GM12878 (cell line): ENCODE data around the gene DDX39B. TPM values are rescaled to one million over a fixed set of nuclear protein-coding genes. Genes with fewer than 3 reads are reported as not detected.

Experiments
- BCL11A ChIP-seq: IDR thresholded peaks from 2 replicates; pipeline ENCODE4 v1.6.1; 2011; ENCODE audit warnings: low read depth, low read length
- BHLHE40 ChIP-seq, 2 experiments: fragments of 450-650 bp in 1 of 2; IDR thresholded peaks; 2 replicates each; pipeline ENCODE4 v1.6.1; 2011 to 2017; ENCODE audit warnings: low read depth in 2 of 2, borderline replicate concordance in 1 of 2, improper control_type of control experiment in 1 of 2, low read length in 1 of 2, mild to moderate bottlenecking in 1 of 2
- ESRRA ChIP-seq: IDR thresholded peaks from 2 replicates; pipeline ENCODE4 v1.6.1; 2012; ENCODE audit warnings: mild to moderate bottlenecking, low read length, improper control_type of control experiment
- EZH2 ChIP-seq: IDR thresholded peaks from 2 replicates; pipeline ENCODE4 v1.6.1; 2012; ENCODE audit warnings: low read depth, mild to moderate bottlenecking, control low read depth, inconsistent platforms, low read length, borderline replicate concordance; ENCODE audit not compliant: control insufficient read depth
- FOXK2 ChIP-seq: fragments of 450-650 bp; IDR thresholded peaks from 2 replicates; pipeline ENCODE4 v1.6.1; 2017; ENCODE audit warnings: mild to moderate bottlenecking, moderate library complexity
- HDGF ChIP-seq: fragments of 450-650 bp; IDR thresholded peaks from 2 replicates; pipeline ENCODE4 v1.6.1; 2016; ENCODE audit warnings: antibody characterized with exemption
- JUNB ChIP-seq: IDR thresholded peaks from 2 replicates; pipeline ENCODE4 v1.6.1; 2016; ENCODE audit warnings: antibody characterized with exemption, mild to moderate bottlenecking
- MEF2A ChIP-seq: IDR thresholded peaks from 2 replicates; pipeline ENCODE4 v1.6.1; 2011; ENCODE audit warnings: low read depth, mild to moderate bottlenecking, low read length, moderate library complexity; ENCODE audit not compliant: insufficient read depth
- NFIC ChIP-seq: IDR thresholded peaks from 2 replicates; pipeline ENCODE4 v1.6.1; 2012; ENCODE audit warnings: low read depth, mild to moderate bottlenecking, inconsistent platforms, low read length, moderate library complexity
- PAX8 ChIP-seq: fragments of 450-650 bp; IDR thresholded peaks from 2 replicates; pipeline ENCODE4 v1.6.1; 2017; ENCODE audit warnings: mild to moderate bottlenecking, moderate library complexity
- RB1 ChIP-seq: fragments of 450-650 bp; formaldehyde crosslinking; IDR thresholded peaks from 2 replicates; pipeline ENCODE4 v1.6.1; 2017; ENCODE audit warnings: mild to moderate bottlenecking, borderline replicate concordance
- RELA ChIP-seq: fragments of 450-650 bp; IDR thresholded peaks from 2 replicates; pipeline ENCODE4 v1.8.0; 2014; ENCODE audit warnings: borderline replicate concordance; ENCODE audit not compliant: partially characterized antibody
- SMAD5 ChIP-seq: IDR thresholded peaks from 2 replicates; pipeline ENCODE4 v1.6.1; 2016; ENCODE audit warnings: antibody characterized with exemption, low read depth
- SPI1 ChIP-seq: IDR thresholded peaks from 2 replicates; pipeline ENCODE4 v1.6.1; 2011; ENCODE audit warnings: low read depth, mild to moderate bottlenecking, low read length, moderate library complexity, borderline replicate concordance; ENCODE audit not compliant: insufficient read depth
- TARDBP ChIP-seq: IDR thresholded peaks from 2 replicates; pipeline ENCODE4 v1.6.1; 2016; ENCODE audit warnings: borderline replicate concordance
- TCF3 ChIP-seq: IDR thresholded peaks from 2 replicates; pipeline ENCODE4 v1.6.1; 2012; ENCODE audit warnings: low read depth, mild to moderate bottlenecking, low read length, borderline replicate concordance; ENCODE audit not compliant: insufficient read depth
- ZNF622 ChIP-seq: fragments of 450-650 bp; IDR thresholded peaks from 2 replicates; pipeline ENCODE4 v1.6.1; 2017; ENCODE audit warnings: mild to moderate bottlenecking, inconsistent platforms
- polyA plus RNA-seq, 11 experiments: library from polyadenylated mRNA; depleted of rRNA in 4 of 11; unstranded in 6 of 11; stranded (reverse) in 5 of 11; fragments of >200 nt; fragmentation: Nextera tagmentation in 4 of 11; fragmentation: Illumina TruSeq in 1 of 11; extraction: Ambion mirVana in 4 of 11; extraction: Trizol in 1 of 11; gene quantifications; 1 replicate in 1 of 11; 2 replicates in 10 of 11; pipeline versions ENCODE4 v1.2.1 to v1.2.3, GENCODE V29; 2011 to 2016; ENCODE audit warnings: inconsistent platforms in 2 of 11, missing spikeins in 2 of 11, low read depth in 1 of 11
- total RNA-seq, 4 experiments: library from RNA; depleted of rRNA in 3 of 4; stranded (reverse); fragments of >200 nt in 3 of 4; fragmentation: Illumina TruSeq in 1 of 4; extraction: Trizol in 1 of 4; gene quantifications; 2 replicates each; pipeline versions ENCODE4 v1.2.1 to v1.2.3, GENCODE V29; 2013 to 2021
- TF ChIP-seq, protein P1 (sequence below): fragments of 450-650 bp; IDR thresholded peaks from 2 replicates; pipeline ENCODE4 v1.6.1; 2017; ENCODE audit warnings: mild to moderate bottlenecking, moderate library complexity
- TF ChIP-seq, protein P2 (sequence below): fragments of 450-650 bp; IDR thresholded peaks from 2 replicates; pipeline ENCODE4 v1.6.1; 2017; ENCODE audit warnings: low read depth, mild to moderate bottlenecking, moderate library complexity
- TF ChIP-seq, protein P3 (sequence below): IDR thresholded peaks from 2 replicates; pipeline ENCODE4 v1.6.1; 2012; ENCODE audit warnings: low read depth, low read length, improper control_type of control experiment

Gene DDX39B
- total and polyA plus RNA-seq, 10 of the 15 experiments (the other 5 are each of a cell fraction or from before 2014, with no cell fraction given) = 271 to 661 (median 330) TPM

DNA sequence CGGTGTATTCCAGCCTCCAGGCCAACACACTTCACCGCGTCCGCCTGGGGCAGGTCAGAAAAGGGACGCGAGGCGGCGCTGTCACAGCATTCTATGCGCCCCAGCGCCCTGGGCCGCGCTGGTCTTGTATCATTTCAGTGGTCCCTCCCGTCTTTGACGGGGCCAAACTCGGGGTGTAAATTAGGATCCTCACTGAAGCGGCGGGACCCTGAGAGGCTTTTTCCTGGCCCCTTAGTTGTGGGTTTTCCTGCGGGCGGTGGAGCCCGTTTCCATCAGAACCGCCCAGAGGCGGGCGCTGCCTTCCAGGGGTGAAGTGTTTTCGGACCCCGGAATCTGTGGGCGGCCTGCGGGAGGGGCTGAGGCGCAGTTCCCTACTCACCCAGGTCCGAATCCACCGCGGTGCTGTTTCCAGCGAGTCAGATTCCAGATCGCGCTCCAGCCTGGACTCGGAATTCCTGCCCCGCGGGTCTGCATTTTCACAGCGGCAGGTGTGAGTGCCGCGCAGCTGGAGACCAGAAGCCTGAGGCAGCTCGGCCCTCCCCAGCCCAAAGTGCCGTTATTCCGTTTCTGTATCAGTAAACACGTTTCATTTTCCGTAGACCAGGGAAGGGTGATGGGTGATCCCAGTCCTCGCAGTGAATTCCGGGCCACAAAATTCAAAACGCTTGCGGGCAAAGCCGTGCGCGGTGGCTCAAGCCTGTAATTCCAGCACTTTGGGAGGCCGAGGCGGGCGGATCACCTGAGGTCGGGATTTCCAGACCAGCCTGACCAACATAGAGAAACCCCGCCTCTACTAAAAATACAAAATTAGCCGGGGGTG is 47.7 kb downstream of the DDX39B start (continued):
- TF ChIP-seq, protein P1, sequence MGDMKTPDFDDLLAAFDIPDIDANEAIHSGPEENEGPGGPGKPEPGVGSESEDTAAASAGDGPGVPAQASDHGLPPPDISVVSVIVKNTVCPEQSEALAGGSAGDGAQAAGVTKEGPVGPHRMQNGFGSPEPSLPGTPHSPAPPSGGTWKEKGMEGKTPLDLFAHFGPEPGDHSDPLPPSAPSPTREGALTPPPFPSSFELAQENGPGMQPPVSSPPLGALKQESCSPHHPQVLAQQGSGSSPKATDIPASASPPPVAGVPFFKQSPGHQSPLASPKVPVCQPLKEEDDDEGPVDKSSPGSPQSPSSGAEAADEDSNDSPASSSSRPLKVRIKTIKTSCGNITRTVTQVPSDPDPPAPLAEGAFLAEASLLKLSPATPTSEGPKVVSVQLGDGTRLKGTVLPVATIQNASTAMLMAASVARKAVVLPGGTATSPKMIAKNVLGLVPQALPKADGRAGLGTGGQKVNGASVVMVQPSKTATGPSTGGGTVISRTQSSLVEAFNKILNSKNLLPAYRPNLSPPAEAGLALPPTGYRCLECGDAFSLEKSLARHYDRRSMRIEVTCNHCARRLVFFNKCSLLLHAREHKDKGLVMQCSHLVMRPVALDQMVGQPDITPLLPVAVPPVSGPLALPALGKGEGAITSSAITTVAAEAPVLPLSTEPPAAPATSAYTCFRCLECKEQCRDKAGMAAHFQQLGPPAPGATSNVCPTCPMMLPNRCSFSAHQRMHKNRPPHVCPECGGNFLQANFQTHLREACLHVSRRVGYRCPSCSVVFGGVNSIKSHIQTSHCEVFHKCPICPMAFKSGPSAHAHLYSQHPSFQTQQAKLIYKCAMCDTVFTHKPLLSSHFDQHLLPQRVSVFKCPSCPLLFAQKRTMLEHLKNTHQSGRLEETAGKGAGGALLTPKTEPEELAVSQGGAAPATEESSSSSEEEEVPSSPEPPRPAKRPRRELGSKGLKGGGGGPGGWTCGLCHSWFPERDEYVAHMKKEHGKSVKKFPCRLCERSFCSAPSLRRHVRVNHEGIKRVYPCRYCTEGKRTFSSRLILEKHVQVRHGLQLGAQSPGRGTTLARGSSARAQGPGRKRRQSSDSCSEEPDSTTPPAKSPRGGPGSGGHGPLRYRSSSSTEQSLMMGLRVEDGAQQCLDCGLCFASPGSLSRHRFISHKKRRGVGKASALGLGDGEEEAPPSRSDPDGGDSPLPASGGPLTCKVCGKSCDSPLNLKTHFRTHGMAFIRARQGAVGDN = no peak
- TF ChIP-seq BCL11A (no peak), PAX8 (no peak), RB1 (peak; percentile 40; the same call in 1 of the 2 replicates), ESRRA (no peak), TARDBP (no peak), EZH2 (no peak), ZNF622 (no peak), JUNB (no peak), RELA (no peak), BHLHE40 (IDR thresholded peaks at IDR 0.05; ENCODE audit: borderline replicate concordance in 1 of 2, low read depth in 2 of 2, low read length in 1 of 2) (no peak), SPI1 (no peak), MEF2A (no peak), HDGF (no peak), FOXK2 (no peak), TCF3 (no peak), NFIC (no peak), SMAD5 (no peak)
- TF ChIP-seq, protein P2, sequence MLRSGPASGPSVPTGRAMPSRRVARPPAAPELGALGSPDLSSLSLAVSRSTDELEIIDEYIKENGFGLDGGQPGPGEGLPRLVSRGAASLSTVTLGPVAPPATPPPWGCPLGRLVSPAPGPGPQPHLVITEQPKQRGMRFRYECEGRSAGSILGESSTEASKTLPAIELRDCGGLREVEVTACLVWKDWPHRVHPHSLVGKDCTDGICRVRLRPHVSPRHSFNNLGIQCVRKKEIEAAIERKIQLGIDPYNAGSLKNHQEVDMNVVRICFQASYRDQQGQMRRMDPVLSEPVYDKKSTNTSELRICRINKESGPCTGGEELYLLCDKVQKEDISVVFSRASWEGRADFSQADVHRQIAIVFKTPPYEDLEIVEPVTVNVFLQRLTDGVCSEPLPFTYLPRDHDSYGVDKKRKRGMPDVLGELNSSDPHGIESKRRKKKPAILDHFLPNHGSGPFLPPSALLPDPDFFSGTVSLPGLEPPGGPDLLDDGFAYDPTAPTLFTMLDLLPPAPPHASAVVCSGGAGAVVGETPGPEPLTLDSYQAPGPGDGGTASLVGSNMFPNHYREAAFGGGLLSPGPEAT = 0 out of 2 replicates have a peak, but pooled peaks have one; percentile 23
- TF ChIP-seq, protein P3, sequence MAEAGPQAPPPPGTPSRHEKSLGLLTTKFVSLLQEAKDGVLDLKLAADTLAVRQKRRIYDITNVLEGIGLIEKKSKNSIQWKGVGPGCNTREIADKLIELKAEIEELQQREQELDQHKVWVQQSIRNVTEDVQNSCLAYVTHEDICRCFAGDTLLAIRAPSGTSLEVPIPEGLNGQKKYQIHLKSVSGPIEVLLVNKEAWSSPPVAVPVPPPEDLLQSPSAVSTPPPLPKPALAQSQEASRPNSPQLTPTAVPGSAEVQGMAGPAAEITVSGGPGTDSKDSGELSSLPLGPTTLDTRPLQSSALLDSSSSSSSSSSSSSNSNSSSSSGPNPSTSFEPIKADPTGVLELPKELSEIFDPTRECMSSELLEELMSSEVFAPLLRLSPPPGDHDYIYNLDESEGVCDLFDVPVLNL = no peak
